SK-N-SH treated with all-trans-retinoic acid at 6 μM for 48 hours (cell line): ENCODE measurements around the gene EYA4.

Source experiments
- CREB5 ChIP-seq: fragments of 250-450 bp; sonication (Bioruptor Pico); IDR thresholded peaks from 2 replicates; pipeline ENCODE4 v1.5.1; 2020; ENCODE audit warnings: low read depth, mild to moderate bottlenecking, moderate library complexity
- RARB ChIP-seq: fragments of 250-450 bp; sonication (Bioruptor Pico); IDR thresholded peaks from 2 replicates; pipeline ENCODE4 v1.8.0; 2021; ENCODE audit warnings: mild to moderate bottlenecking, moderate library complexity
- TSHZ2 ChIP-seq: fragments of 250-450 bp; sonication (Bioruptor Pico); IDR thresholded peaks from 2 replicates; pipeline ENCODE4 v1.5.0; 2020; ENCODE audit warnings: mild to moderate bottlenecking, moderate library complexity

- TF ChIP-seq TSHZ2 (CRISPR knock-in tag) (no peak), CREB5 (0 out of 2 replicates have a peak, but pooled peaks have one; percentile 15), RARB (CRISPR knock-in tag) (no peak)
These were observed 261.5 kb downstream of the EYA4 start for GRCh38 chr6:133502441-133503335.
